H9 (cell line): ENCODE data around the gene SLC12A3. TPM values are rescaled to one million over a fixed set of nuclear protein-coding genes. Genes with fewer than 3 reads are reported as not detected.

Experiments
- DNase-seq: peaks from one replicate; pipeline ENCODE4 v3.0.0-alpha.2; 2017
- H2AFZ ChIP-seq: one replicate; pipeline ENCODE4 v1.6.1; 2013; ENCODE audit warnings: mild to moderate bottlenecking, low read length, control low read depth, moderate library complexity
- H2AK5ac ChIP-seq: 2 replicates; pipeline ENCODE4 v1.6.1; 2013; ENCODE audit warnings: low read length, control low read depth, mixed read lengths; ENCODE audit not compliant: insufficient read length
- H2BK120ac ChIP-seq: one replicate; pipeline ENCODE4 v1.6.1; 2013; ENCODE audit warnings: low read depth, mild to moderate bottlenecking, low read length, control low read depth, inconsistent platforms; ENCODE audit not compliant: poor library complexity, severe bottlenecking
- H2BK12ac ChIP-seq: 2 replicates; pipeline ENCODE4 v1.6.1; 2013; ENCODE audit warnings: low read length, control low read depth, mixed read lengths, low read depth; ENCODE audit not compliant: insufficient read length
- H2BK15ac ChIP-seq: 2 replicates; pipeline ENCODE4 v1.6.1; 2013; ENCODE audit warnings: low read depth, low read length, control low read depth
- H2BK20ac ChIP-seq: one replicate; pipeline ENCODE4 v1.6.1; 2013; ENCODE audit warnings: low read depth, mild to moderate bottlenecking, low read length, control low read depth, inconsistent platforms; ENCODE audit not compliant: poor library complexity, severe bottlenecking
- H2BK5ac ChIP-seq: 2 replicates; pipeline ENCODE4 v1.6.1; 2013; ENCODE audit warnings: low read length, control low read depth, mixed read lengths; ENCODE audit not compliant: insufficient read length
- H3K14ac ChIP-seq: 2 replicates; pipeline ENCODE4 v1.6.1; 2013; ENCODE audit warnings: low read length, control low read depth; ENCODE audit not compliant: insufficient read depth
- H3K18ac ChIP-seq: 2 replicates; pipeline ENCODE4 v1.6.1; 2013; ENCODE audit warnings: low read depth, mild to moderate bottlenecking, mixed read lengths, low read length, control low read depth; ENCODE audit not compliant: insufficient read length
- H3K23ac ChIP-seq: 2 replicates; pipeline ENCODE4 v1.6.1; 2013; ENCODE audit warnings: low read length, control low read depth, mixed read lengths, low read depth; ENCODE audit not compliant: insufficient read length
- H3K23me2 ChIP-seq: 2 replicates; pipeline ENCODE4 v1.6.1; 2013; ENCODE audit warnings: low read depth, mild to moderate bottlenecking, mixed read lengths, low read length, control low read depth; ENCODE audit not compliant: insufficient read length, poor library complexity, severe bottlenecking
- H3K27ac ChIP-seq: 2 replicates; pipeline ENCODE4 v1.5.1; 2013; ENCODE audit warnings: low read length, control low read depth, mixed read lengths, low read depth; ENCODE audit not compliant: insufficient read length
- H3K27me3 ChIP-seq: 2 replicates; pipeline ENCODE4 v1.6.1; 2013; ENCODE audit warnings: low read length, control low read depth, inconsistent platforms; ENCODE audit not compliant: insufficient read depth
- H3K4ac ChIP-seq: 2 replicates; pipeline ENCODE4 v1.6.1; 2013; ENCODE audit warnings: low read depth, mild to moderate bottlenecking, control low read depth, inconsistent platforms, low read length, moderate library complexity
- H3K4me1 ChIP-seq: 2 replicates; pipeline ENCODE4 v1.6.1; 2013; ENCODE audit warnings: low read length, control low read depth, inconsistent platforms; ENCODE audit not compliant: insufficient read depth
- H3K4me2 ChIP-seq: 2 replicates; pipeline ENCODE4 v1.6.1; 2013; ENCODE audit warnings: low read length, control low read depth, mixed read lengths; ENCODE audit not compliant: insufficient read length, insufficient read depth
- H3K56ac ChIP-seq: 2 replicates; pipeline ENCODE4 v1.6.1; 2013; ENCODE audit warnings: low read depth, mild to moderate bottlenecking, mixed read lengths, low read length, control low read depth; ENCODE audit not compliant: insufficient read length
- H3K79me1 ChIP-seq: 2 replicates; pipeline ENCODE4 v1.6.1; 2013; ENCODE audit warnings: low read depth, mild to moderate bottlenecking, moderate library complexity, low read length, control low read depth, inconsistent platforms; ENCODE audit not compliant: insufficient read depth, poor library complexity, severe bottlenecking
- H3K79me2 ChIP-seq: 2 replicates; pipeline ENCODE4 v1.6.1; 2013; ENCODE audit warnings: low read length, control low read depth, inconsistent platforms; ENCODE audit not compliant: insufficient read depth
- H3K9ac ChIP-seq: 2 replicates; pipeline ENCODE4 v1.6.1; 2013; ENCODE audit warnings: low read length, control low read depth, mixed read lengths; ENCODE audit not compliant: insufficient read length; ENCODE audit errors: extremely low read depth
- H3K9me3 ChIP-seq: one replicate; pipeline ENCODE4 v1.6.1; 2013; ENCODE audit warnings: low read depth, low read length, inconsistent platforms; ENCODE audit not compliant: control insufficient read depth
- H3T11ph ChIP-seq: one replicate; pipeline ENCODE4 v1.6.1; 2013; ENCODE audit warnings: mild to moderate bottlenecking, low read length, control low read depth, inconsistent platforms
- H4K20me1 ChIP-seq: one replicate; pipeline ENCODE4 v1.6.1; 2013; ENCODE audit not compliant: control insufficient read depth, insufficient read length, insufficient read depth
- H4K5ac ChIP-seq: 2 replicates; pipeline ENCODE4 v1.6.1; 2013; ENCODE audit warnings: low read depth, mild to moderate bottlenecking, mixed read lengths, low read length, control low read depth; ENCODE audit not compliant: insufficient read length
- H4K8ac ChIP-seq: replicated peaks from 2 replicates; pipeline ENCODE4 v1.6.1; 2013; ENCODE audit warnings: low read length, control low read depth, mixed read lengths, low read depth; ENCODE audit not compliant: insufficient read length
- H4K91ac ChIP-seq: 2 replicates; pipeline ENCODE4 v1.6.1; 2013; ENCODE audit warnings: low read depth, mild to moderate bottlenecking, moderate library complexity, mixed read lengths, low read length, control low read depth; ENCODE audit not compliant: insufficient read length
- H3K27ac Mint-ChIP-seq, 3 experiments: 2 replicates in 2 of 3; 3 replicates in 1 of 3; pipeline ENCODE4 v1.8.0; 2020 to 2021; ENCODE audit warnings: mixed read lengths in 3 of 3, mild to moderate bottlenecking in 1 of 3, moderate library complexity in 1 of 3
- H3K27me3 Mint-ChIP-seq: 2 replicates; pipeline ENCODE4 v1.8.0; 2021; ENCODE audit warnings: low read depth, mild to moderate bottlenecking, moderate library complexity, mixed read lengths
- H3K36me3 Mint-ChIP-seq, 3 experiments: 2 replicates in 2 of 3; 3 replicates in 1 of 3; pipeline ENCODE4 v1.8.0; 2020 to 2021; ENCODE audit warnings: low read depth in 3 of 3, mixed read lengths in 3 of 3; ENCODE audit not compliant: insufficient read depth in 1 of 3
- H3K4me1 Mint-ChIP-seq, 2 experiments: 2 replicates each; pipeline ENCODE4 v1.8.0; 2020; ENCODE audit warnings: mixed read lengths in 2 of 2
- H3K4me3 Mint-ChIP-seq, 2 experiments: 2 replicates in 1 of 2; 3 replicates in 1 of 2; pipeline ENCODE4 v1.8.0; 2020 to 2021; ENCODE audit warnings: mild to moderate bottlenecking in 2 of 2, mixed read lengths in 2 of 2, moderate library complexity in 1 of 2
- H3K9me3 Mint-ChIP-seq, 2 experiments: 2 replicates in 1 of 2; 3 replicates in 1 of 2; pipeline ENCODE4 v1.8.0; 2020; ENCODE audit warnings: mild to moderate bottlenecking in 2 of 2, mixed read lengths in 2 of 2, moderate library complexity in 1 of 2
- CTCF ChIP-seq: fragments of 200-600 bp; sonication (generic); conservative IDR thresholded peaks from 3 replicates; pipeline ENCODE4 v1.8.0; 2021; ENCODE audit warnings: antibody characterized with exemption, mild to moderate bottlenecking
- WGBS: extraction: QIAGEN DNeasy Blood & Tissue Kit; methylation state at CpG from one replicate; pipeline ENCODE4 v1.1.7; 2013; ENCODE audit warnings: missing lambda C conversion rate, low lambda C conversion rate, mixed read lengths; ENCODE audit not compliant: insufficient read length; ENCODE audit errors: extremely low coverage; 5-methylcytosine and 5-hydroxymethylcytosine counted together
- total RNA-seq: library from RNA; stranded (reverse); gene quantifications from 2 replicates; pipeline ENCODE4 v1.2.1, GENCODE V29; 2021

SLC12A3 gene
- total RNA-seq, 1 experiment from 2014 or later: not detected

- H3K9ac ChIP-seq: no peak overlapping the region
- H3T11ph ChIP-seq: no peak overlapping the region
- no peak overlapping the region for H2BK15ac ChIP-seq
- no peak for DNase-seq
- no peak overlapping the region for H3K4me3 Mint-ChIP-seq
- H3K14ac ChIP-seq: no peak overlapping the region
- H3K4me1 ChIP-seq: no peaks in the 10 kb centered on the region
- H3K56ac ChIP-seq: no peak overlapping the region
- H3K23me2 ChIP-seq: no peaks in the 10 kb centered on the region
- H3K27me3 ChIP-seq: no peaks in the 10 kb centered on the region
- H2BK20ac ChIP-seq: no peak overlapping the region
- H3K79me1 ChIP-seq: peaks cover 2% of the 10 kb centered on the region
- no peak overlapping the region for H3K4ac ChIP-seq
- H3K18ac ChIP-seq: no peak overlapping the region
- no peak overlapping the region for H2BK12ac ChIP-seq
- no peak overlapping the region for H2BK5ac ChIP-seq
- H3K4me1 Mint-ChIP-seq: peaks cover 3 to 6% of the 10 kb centered on the region in 2 experiments; a peak in 1 of 4 replicates
- WGBS: no CpG with 5 or more reads among the region's 8 CpGs
- H4K91ac ChIP-seq: no peak overlapping the region
- H2AK5ac ChIP-seq: no peak overlapping the region
- H2BK120ac ChIP-seq: no peak overlapping the region
- no peak overlapping the region for H2AFZ ChIP-seq
- no peak overlapping the region for H3K23ac ChIP-seq
- no peak overlapping the region for H3K4me2 ChIP-seq
- H3K27ac Mint-ChIP-seq: no peak overlapping the region
- H3K27me3 Mint-ChIP-seq: no peaks in the 10 kb centered on the region
- H3K9me3 Mint-ChIP-seq: no peaks in the 10 kb centered on the region
- TF ChIP-seq CTCF: no peak
- H3K9me3 ChIP-seq: no peaks in the 10 kb centered on the region
- H3K36me3 Mint-ChIP-seq: peaks cover 53 to 92% (median 73%) of the 10 kb centered on the region in 3 experiments
- no peaks in the 10 kb centered on the region for H4K20me1 ChIP-seq
- H3K79me2 ChIP-seq: peaks cover 3% of the 10 kb centered on the region; the same call in 1 of the 2 replicates
- H3K27ac ChIP-seq: no peak overlapping the region
- no peak overlapping the region for H4K8ac ChIP-seq
- no peak overlapping the region for H4K5ac ChIP-seq
These were observed 73.9 kb downstream of the SLC12A3 start for GRCh38 chr16:56938664-56939513.
